ENCODE data around the gene FGF18.

FGF18 gene

GRCh38 chr5:171505473-171506043 lies 86.1 kb downstream of the FGF18 start:
- H4K20me1 ChIP-seq (ENCODE audit: insufficient read depth, low read length, poor library complexity, severe bottlenecking): no peaks in the 10 kb centered on the region
- no peak overlapping the region for H2AFZ ChIP-seq (ENCODE audit: low read length)
- H3F3A ChIP-seq (ENCODE audit: low read depth): no peaks in the 10 kb centered on the region
- no peaks in the 10 kb centered on the region for H3K9me3 ChIP-seq (ENCODE audit: insufficient read depth, low read depth, low read length)
- H3K4me1 ChIP-seq (ENCODE audit: insufficient read depth, low read length, poor library complexity, severe bottlenecking): no peaks in the 10 kb centered on the region
- TF ChIP-seq EZH2phosphoT487 (IDR thresholded peaks at IDR 0.05; ENCODE audit: borderline replicate concordance): no peak
- TF ChIP-seq, protein P1, sequence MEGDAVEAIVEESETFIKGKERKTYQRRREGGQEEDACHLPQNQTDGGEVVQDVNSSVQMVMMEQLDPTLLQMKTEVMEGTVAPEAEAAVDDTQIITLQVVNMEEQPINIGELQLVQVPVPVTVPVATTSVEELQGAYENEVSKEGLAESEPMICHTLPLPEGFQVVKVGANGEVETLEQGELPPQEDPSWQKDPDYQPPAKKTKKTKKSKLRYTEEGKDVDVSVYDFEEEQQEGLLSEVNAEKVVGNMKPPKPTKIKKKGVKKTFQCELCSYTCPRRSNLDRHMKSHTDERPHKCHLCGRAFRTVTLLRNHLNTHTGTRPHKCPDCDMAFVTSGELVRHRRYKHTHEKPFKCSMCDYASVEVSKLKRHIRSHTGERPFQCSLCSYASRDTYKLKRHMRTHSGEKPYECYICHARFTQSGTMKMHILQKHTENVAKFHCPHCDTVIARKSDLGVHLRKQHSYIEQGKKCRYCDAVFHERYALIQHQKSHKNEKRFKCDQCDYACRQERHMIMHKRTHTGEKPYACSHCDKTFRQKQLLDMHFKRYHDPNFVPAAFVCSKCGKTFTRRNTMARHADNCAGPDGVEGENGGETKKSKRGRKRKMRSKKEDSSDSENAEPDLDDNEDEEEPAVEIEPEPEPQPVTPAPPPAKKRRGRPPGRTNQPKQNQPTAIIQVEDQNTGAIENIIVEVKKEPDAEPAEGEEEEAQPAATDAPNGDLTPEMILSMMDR (conservative IDR thresholded peaks at IDR 0.05; ENCODE audit: low read length): no peak
- no peak overlapping the region for H3K4me3 ChIP-seq (ENCODE audit: low read length, poor library complexity, severe bottlenecking)
- no peak overlapping the region for H3K9ac ChIP-seq (ENCODE audit: low read depth, low read length, poor library complexity, severe bottlenecking)
- H3K27me3 ChIP-seq (ENCODE audit: insufficient read depth, low read length, poor library complexity, severe bottlenecking): no peaks in the 10 kb centered on the region
- no peaks in the 10 kb centered on the region for H3K36me3 ChIP-seq (ENCODE audit: insufficient read depth, low read length)
- H3K9me2 ChIP-seq (replicated peaks; ENCODE audit: low read depth, low read length): no peaks in the 10 kb centered on the region
- H3K4me2 ChIP-seq (ENCODE audit: low read depth, low read length, poor library complexity, severe bottlenecking): no peak overlapping the region
- H3K79me2 ChIP-seq (ENCODE audit: insufficient read depth, low read length): no peaks in the 10 kb centered on the region

DNA sequence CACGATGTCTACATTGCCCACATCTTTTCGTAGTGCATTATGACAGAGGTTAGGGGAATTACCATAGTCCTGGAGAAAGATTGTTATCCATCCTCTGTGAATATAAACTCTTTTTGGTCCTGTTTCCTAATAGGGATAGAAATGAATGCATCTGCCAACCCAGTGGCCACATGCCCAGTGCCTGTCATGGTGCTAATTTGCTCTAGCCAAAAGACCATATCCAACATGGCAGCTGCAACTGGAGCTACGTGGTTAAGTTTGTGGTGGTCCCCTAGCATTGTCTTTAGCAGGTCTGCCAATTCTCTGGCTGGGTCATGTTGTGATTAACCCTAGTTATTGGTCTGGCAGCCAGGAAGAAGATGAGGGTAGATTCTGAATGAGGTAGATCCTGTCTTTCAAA lies 87.5 kb downstream of the FGF18 start:
- Histone ChIP-seq H3K36me3 (ENCODE audit: insufficient read depth, low read length) (no peaks in the 10 kb centered on the region), H3K9me3 (ENCODE audit: insufficient read depth, low read depth, low read length) (no peaks in the 10 kb centered on the region), H3K9me2 (replicated peaks; ENCODE audit: low read depth, low read length) (no peaks in the 10 kb centered on the region), H3K4me1 (ENCODE audit: insufficient read depth, low read length, poor library complexity, severe bottlenecking) (no peaks in the 10 kb centered on the region), H3K79me2 (ENCODE audit: insufficient read depth, low read length) (no peaks in the 10 kb centered on the region), H3K27me3 (ENCODE audit: insufficient read depth, low read length, poor library complexity, severe bottlenecking) (no peaks in the 10 kb centered on the region), H3F3A (ENCODE audit: low read depth) (no peaks in the 10 kb centered on the region), H3K9ac (ENCODE audit: low read depth, low read length, poor library complexity, severe bottlenecking) (no peak overlapping the region), H3K4me3 (ENCODE audit: low read length, poor library complexity, severe bottlenecking) (no peak overlapping the region), H4K20me1 (ENCODE audit: insufficient read depth, low read length, poor library complexity, severe bottlenecking) (no peaks in the 10 kb centered on the region), H2AFZ (ENCODE audit: low read length) (no peak overlapping the region), H3K4me2 (ENCODE audit: low read depth, low read length, poor library complexity, severe bottlenecking) (no peak overlapping the region)
- TF ChIP-seq EZH2phosphoT487 (IDR thresholded peaks at IDR 0.05; ENCODE audit: borderline replicate concordance): no peak
- TF ChIP-seq, protein P1 (conservative IDR thresholded peaks at IDR 0.05; ENCODE audit: low read length): no peak

Data from Loucy (cell line).